HCT116 (cell line): ENCODE results near the gene PLA2G4B. TPM values are rescaled to one million over a fixed set of nuclear protein-coding genes. Genes with fewer than 3 reads are reported as not detected.

Experiments
- ATAC-seq: fragments of 200-7000 bp; cut with Tn5 transposase; 2 replicates; pipeline ENCODE4 v1.9.1; 2020; ENCODE audit warnings: mild to moderate bottlenecking, moderate library complexity
- BruUV-seq: library from RNA; stranded (reverse); fragments of 400-500 nt; replicated peaks from 2 replicates; lab custom pipeline; 2021; lab: Mats Ljungman, UMichigan
- CTCF ChIA-PET: fragments of 300-600 bp; sonication (Branson Sonifier 250); formaldehyde crosslinking; loops from one replicate; lab custom pipeline; 2021; ENCODE audit warnings: antibody characterized with exemption; lab: Charles Lee
- POLR2A ChIA-PET: fragments of 300-600, 350-600 bp; sonication (Branson Sonifier 250); formaldehyde crosslinking; loops from one replicate; lab custom pipeline; 2021; ENCODE audit warnings: antibody characterized with exemption; lab: Charles Lee
- RAD21 ChIA-PET, 2 experiments: fragments of 300-600 bp; sonication (Branson Sonifier 250); formaldehyde crosslinking; loops; one replicate each; lab custom pipeline; 2023; ENCODE audit warnings: low total read pairs in 2 of 2; ENCODE audit not compliant: uncharacterized antibody in 2 of 2, unreplicated experiment in 2 of 2, low non-redundant PET in 1 of 2; lab: Charles Lee
- DNase-seq: peaks from one replicate; pipeline ENCODE4 v3.0.0-alpha.2; 2010; ENCODE audit warnings: low read depth, low spot score
- H2AFZ ChIP-seq: fragments of 200-600 bp; shearing (Covaris generic), sonication (generic); 2 replicates; pipeline ENCODE4 v1.6.1; 2017; ENCODE audit warnings: low read depth, mixed run types, mixed read lengths, antibody characterized with exemption, low read length; ENCODE audit not compliant: poor library complexity, severe bottlenecking
- H3K27ac ChIP-seq: 2 replicates; pipeline ENCODE4 v1.5.1; 2012; ENCODE audit warnings: low read depth, low read length
- H3K27me3 ChIP-seq: fragments of 200-600 bp; sonication (generic); 2 replicates; pipeline ENCODE4 v1.6.1; 2016; ENCODE audit warnings: mixed run types, low read length, mixed read lengths; ENCODE audit not compliant: insufficient read depth
- H3K36me3 ChIP-seq, 2 experiments: fragments of 200-500 bp in 1 of 2; fragments of 200-600 bp in 1 of 2; sonication (Bioruptor generic) in 1 of 2; sonication (generic) in 1 of 2; 2 replicates each; pipeline versions ENCODE4 v1.5.1 to v1.6.1; 2014 to 2016; ENCODE audit warnings: low read length in 2 of 2, inconsistent platforms in 1 of 2, mixed read lengths in 1 of 2, mixed run types in 1 of 2; ENCODE audit not compliant: insufficient read depth in 2 of 2, control insufficient read depth in 1 of 2
- H3K4me1 ChIP-seq, 2 experiments: fragments of 200-600 bp in 1 of 2; sonication (generic) in 1 of 2; 2 replicates each; pipeline versions ENCODE4 v1.5.1 to v1.6.1; 2012 to 2017; ENCODE audit warnings: low read length in 2 of 2, inconsistent platforms in 1 of 2, mild to moderate bottlenecking in 1 of 2, mixed read lengths in 1 of 2, mixed run types in 1 of 2, moderate library complexity in 1 of 2; ENCODE audit not compliant: insufficient read depth in 2 of 2, control insufficient read depth in 1 of 2
- H3K4me2 ChIP-seq: fragments of 200-600 bp; sonication (generic); 2 replicates; pipeline ENCODE4 v1.6.1; 2017; ENCODE audit warnings: mixed run types, low read length, mixed read lengths
- H3K4me3 ChIP-seq, 2 experiments: fragments of 200-600 bp in 1 of 2; sonication (generic) in 1 of 2; replicated peaks in 1 of 2; 2 replicates each; pipeline ENCODE4 v1.5.1; 2011 to 2016; ENCODE audit warnings: low read length in 2 of 2, control low read depth in 1 of 2, low read depth in 1 of 2, mild to moderate bottlenecking in 1 of 2, mixed read lengths in 1 of 2, mixed run types in 1 of 2
- H3K79me2 ChIP-seq: fragments of 200-600 bp; sonication (generic); 2 replicates; pipeline ENCODE4 v1.6.1; 2017; ENCODE audit warnings: mild to moderate bottlenecking, mixed run types, low read length, moderate library complexity, mixed read lengths; ENCODE audit not compliant: insufficient read depth
- H3K9ac ChIP-seq: fragments of 200-600 bp; sonication (generic); 2 replicates; pipeline ENCODE4 v1.6.1; 2016; ENCODE audit warnings: low read length, mixed read lengths
- H3K9me2 ChIP-seq: fragments of 200-600 bp; sonication (generic), shearing (Covaris generic); 2 replicates; pipeline ENCODE4 v1.6.1; 2017; ENCODE audit warnings: mixed run types, mild to moderate bottlenecking, moderate library complexity; ENCODE audit not compliant: insufficient read depth
- H3K9me3 ChIP-seq, 2 experiments: fragments of 200-500 bp in 1 of 2; fragments of 200-600 bp in 1 of 2; sonication (Bioruptor generic) in 1 of 2; sonication (generic) in 1 of 2; 2 replicates each; pipeline ENCODE4 v1.6.1; 2014 to 2017; ENCODE audit warnings: low read length in 2 of 2, mixed read lengths in 2 of 2, inconsistent platforms in 1 of 2, low read depth in 1 of 2, mild to moderate bottlenecking in 1 of 2, mixed run types in 1 of 2, moderate library complexity in 1 of 2; ENCODE audit not compliant: control insufficient read depth in 1 of 2, insufficient read depth in 1 of 2
- H4K20me1 ChIP-seq: fragments of 200-600 bp; sonication (generic), shearing (Covaris generic); 2 replicates; pipeline ENCODE4 v1.6.1; 2017; ENCODE audit warnings: mixed run types, mild to moderate bottlenecking, moderate library complexity; ENCODE audit not compliant: insufficient read depth
- EZH2 ChIP-seq: fragments of 200-600 bp; sonication (generic); IDR thresholded peaks from 2 replicates; pipeline ENCODE4 v1.6.1; 2017; ENCODE audit warnings: antibody characterized with exemption, mixed run types
- EZH2phosphoT487 ChIP-seq: fragments of 200-600 bp; IDR thresholded peaks from 2 replicates; pipeline ENCODE4 v1.6.1; 2018; ENCODE audit warnings: antibody characterized with exemption, borderline replicate concordance
- JUND ChIP-seq: IDR thresholded peaks from 2 replicates; pipeline ENCODE4 v1.6.1; 2012
- POLR2A ChIP-seq: IDR thresholded peaks from 2 replicates; pipeline ENCODE4 v1.7.0; 2011; ENCODE audit warnings: borderline replicate concordance; ENCODE audit not compliant: insufficient read depth, insufficient read length; ENCODE audit errors: extremely low read depth
- POLR2AphosphoS5 ChIP-seq: IDR thresholded peaks from 2 replicates; pipeline ENCODE4 v1.6.1; 2011; ENCODE audit warnings: mild to moderate bottlenecking, low read depth, low read length, moderate library complexity
- SIN3A ChIP-seq: IDR thresholded peaks from 2 replicates; pipeline ENCODE4 v1.6.1; 2012; ENCODE audit warnings: low read depth
- SP1 ChIP-seq: IDR thresholded peaks from 2 replicates; pipeline ENCODE4 v1.6.1; 2012; ENCODE audit warnings: low read depth
- TCF7L2 ChIP-seq: IDR thresholded peaks from 2 replicates; pipeline ENCODE4 v1.7.0; 2011; ENCODE audit warnings: borderline replicate concordance, inconsistent platforms; ENCODE audit not compliant: insufficient read depth, insufficient read length; ENCODE audit errors: extremely low read depth
- YY1 ChIP-seq: IDR thresholded peaks from 2 replicates; pipeline ENCODE4 v1.6.1; 2011; ENCODE audit warnings: low read length, low read depth, moderate library complexity, mild to moderate bottlenecking; ENCODE audit not compliant: insufficient replicate concordance; ENCODE audit errors: extremely low read depth
- ZFX ChIP-seq: fragments of 450-650 bp; IDR thresholded peaks from 2 replicates; pipeline ENCODE4 v1.6.1; 2017
- ZNF274 ChIP-seq: fragments of 200-500 bp; sonication (Bioruptor generic); IDR thresholded peaks from 2 replicates; pipeline ENCODE4 v1.6.1; 2014; ENCODE audit warnings: mild to moderate bottlenecking, low read depth, low read length, inconsistent platforms
- intact Hi-C: fragments of 100-400 bp; cut with micrococcal nuclease; formaldehyde crosslinking; loops from 2 replicates; pipeline ENCODE4 v1.10.0; 2022
- total RNA-seq: library from RNA; stranded (reverse); gene quantifications from one replicate; pipeline ENCODE4 v1.2.1, GENCODE V29; 2021; ENCODE audit not compliant: unreplicated experiment
- TF ChIP-seq, protein P1 (sequence below): IDR thresholded peaks from 2 replicates; pipeline ENCODE4 v1.6.1; 2012
- TF ChIP-seq, protein P2 (sequence below): IDR thresholded peaks from 2 replicates; pipeline ENCODE4 v1.6.1; 2012; ENCODE audit warnings: low read depth
- TF ChIP-seq, protein P3 (sequence below): IDR thresholded peaks from 2 replicates; pipeline ENCODE4 v1.6.1; 2012
- TF ChIP-seq, protein P4 (sequence below), 3 experiments: fragments of 200-600 bp in 1 of 3; sonication (generic) in 1 of 3; IDR thresholded peaks in 2 of 3; conservative IDR thresholded peaks in 1 of 3; 2 replicates each; pipeline ENCODE4 v1.5.1; 2012 to 2017; ENCODE audit warnings: low read depth in 2 of 3, low read length in 2 of 3, antibody characterized with exemption in 1 of 3, borderline replicate concordance in 1 of 3, control low read depth in 1 of 3, mild to moderate bottlenecking in 1 of 3, mixed read lengths in 1 of 3, mixed run types in 1 of 3, moderate library complexity in 1 of 3; ENCODE audit not compliant: insufficient read depth in 1 of 3
- TF ChIP-seq, protein P5 (sequence below): IDR thresholded peaks from 2 replicates; pipeline ENCODE4 v1.6.1; 2011; ENCODE audit warnings: mild to moderate bottlenecking, low read length, moderate library complexity; ENCODE audit not compliant: insufficient replicate concordance; ENCODE audit errors: extremely low read depth

The PLA2G4B gene
- total RNA-seq, 1 experiment from 2014 or later, result 4.7 TPM

DNA sequence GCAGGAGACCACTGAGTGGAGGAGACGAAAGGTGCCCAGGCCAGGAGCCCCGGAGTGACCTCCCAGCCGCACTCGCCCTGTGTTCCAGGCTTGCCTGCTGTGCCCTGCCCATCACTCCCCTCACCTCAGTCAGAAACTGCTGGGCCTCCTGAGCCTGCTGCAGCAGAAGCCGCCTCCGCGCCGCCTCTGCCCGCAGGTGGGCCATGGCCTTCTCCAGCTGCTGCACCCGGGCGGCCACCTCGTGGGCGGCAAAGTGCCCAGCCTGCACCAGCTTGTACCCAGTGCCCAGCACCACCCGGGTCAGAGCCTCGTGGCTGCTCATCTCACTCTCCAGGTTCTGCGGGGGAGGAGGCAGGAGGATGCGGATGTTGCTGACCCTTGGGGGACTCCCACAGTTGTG, 17.6 kb downstream of the PLA2G4B start:
- H3K4me3 ChIP-seq, result no peak overlapping the region
- no peak for TF ChIP-seq POLR2A
- no peak for TF ChIP-seq JUND
- no peak for TF ChIP-seq EZH2phosphoT487
- no peak for TF ChIP-seq ZNF274
- no peak for TF ChIP-seq TCF7L2
- no peak for TF ChIP-seq SIN3A
- TF ChIP-seq, protein P1, sequence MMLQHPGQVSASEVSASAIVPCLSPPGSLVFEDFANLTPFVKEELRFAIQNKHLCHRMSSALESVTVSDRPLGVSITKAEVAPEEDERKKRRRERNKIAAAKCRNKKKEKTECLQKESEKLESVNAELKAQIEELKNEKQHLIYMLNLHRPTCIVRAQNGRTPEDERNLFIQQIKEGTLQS, result no peak
- TF ChIP-seq SP1, result no peak
- TF ChIP-seq ZFX, result no peak
- TF ChIP-seq EZH2, result no peak
- TF ChIP-seq, protein P2, sequence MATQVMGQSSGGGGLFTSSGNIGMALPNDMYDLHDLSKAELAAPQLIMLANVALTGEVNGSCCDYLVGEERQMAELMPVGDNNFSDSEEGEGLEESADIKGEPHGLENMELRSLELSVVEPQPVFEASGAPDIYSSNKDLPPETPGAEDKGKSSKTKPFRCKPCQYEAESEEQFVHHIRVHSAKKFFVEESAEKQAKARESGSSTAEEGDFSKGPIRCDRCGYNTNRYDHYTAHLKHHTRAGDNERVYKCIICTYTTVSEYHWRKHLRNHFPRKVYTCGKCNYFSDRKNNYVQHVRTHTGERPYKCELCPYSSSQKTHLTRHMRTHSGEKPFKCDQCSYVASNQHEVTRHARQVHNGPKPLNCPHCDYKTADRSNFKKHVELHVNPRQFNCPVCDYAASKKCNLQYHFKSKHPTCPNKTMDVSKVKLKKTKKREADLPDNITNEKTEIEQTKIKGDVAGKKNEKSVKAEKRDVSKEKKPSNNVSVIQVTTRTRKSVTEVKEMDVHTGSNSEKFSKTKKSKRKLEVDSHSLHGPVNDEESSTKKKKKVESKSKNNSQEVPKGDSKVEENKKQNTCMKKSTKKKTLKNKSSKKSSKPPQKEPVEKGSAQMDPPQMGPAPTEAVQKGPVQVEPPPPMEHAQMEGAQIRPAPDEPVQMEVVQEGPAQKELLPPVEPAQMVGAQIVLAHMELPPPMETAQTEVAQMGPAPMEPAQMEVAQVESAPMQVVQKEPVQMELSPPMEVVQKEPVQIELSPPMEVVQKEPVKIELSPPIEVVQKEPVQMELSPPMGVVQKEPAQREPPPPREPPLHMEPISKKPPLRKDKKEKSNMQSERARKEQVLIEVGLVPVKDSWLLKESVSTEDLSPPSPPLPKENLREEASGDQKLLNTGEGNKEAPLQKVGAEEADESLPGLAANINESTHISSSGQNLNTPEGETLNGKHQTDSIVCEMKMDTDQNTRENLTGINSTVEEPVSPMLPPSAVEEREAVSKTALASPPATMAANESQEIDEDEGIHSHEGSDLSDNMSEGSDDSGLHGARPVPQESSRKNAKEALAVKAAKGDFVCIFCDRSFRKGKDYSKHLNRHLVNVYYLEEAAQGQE, result no peak
- TF ChIP-seq, protein P3, sequence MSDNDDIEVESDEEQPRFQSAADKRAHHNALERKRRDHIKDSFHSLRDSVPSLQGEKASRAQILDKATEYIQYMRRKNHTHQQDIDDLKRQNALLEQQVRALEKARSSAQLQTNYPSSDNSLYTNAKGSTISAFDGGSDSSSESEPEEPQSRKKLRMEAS, result no peak
- TF ChIP-seq, protein P4, sequence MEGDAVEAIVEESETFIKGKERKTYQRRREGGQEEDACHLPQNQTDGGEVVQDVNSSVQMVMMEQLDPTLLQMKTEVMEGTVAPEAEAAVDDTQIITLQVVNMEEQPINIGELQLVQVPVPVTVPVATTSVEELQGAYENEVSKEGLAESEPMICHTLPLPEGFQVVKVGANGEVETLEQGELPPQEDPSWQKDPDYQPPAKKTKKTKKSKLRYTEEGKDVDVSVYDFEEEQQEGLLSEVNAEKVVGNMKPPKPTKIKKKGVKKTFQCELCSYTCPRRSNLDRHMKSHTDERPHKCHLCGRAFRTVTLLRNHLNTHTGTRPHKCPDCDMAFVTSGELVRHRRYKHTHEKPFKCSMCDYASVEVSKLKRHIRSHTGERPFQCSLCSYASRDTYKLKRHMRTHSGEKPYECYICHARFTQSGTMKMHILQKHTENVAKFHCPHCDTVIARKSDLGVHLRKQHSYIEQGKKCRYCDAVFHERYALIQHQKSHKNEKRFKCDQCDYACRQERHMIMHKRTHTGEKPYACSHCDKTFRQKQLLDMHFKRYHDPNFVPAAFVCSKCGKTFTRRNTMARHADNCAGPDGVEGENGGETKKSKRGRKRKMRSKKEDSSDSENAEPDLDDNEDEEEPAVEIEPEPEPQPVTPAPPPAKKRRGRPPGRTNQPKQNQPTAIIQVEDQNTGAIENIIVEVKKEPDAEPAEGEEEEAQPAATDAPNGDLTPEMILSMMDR (IDR thresholded peaks at IDR 0.05 in 2 of 3, conservative IDR thresholded peaks at IDR 0.05 in 1 of 3; ENCODE audit: borderline replicate concordance in 1 of 3, insufficient read depth in 1 of 3, low read depth in 2 of 3, low read length in 2 of 3), result no peak
- TF ChIP-seq, protein P5, sequence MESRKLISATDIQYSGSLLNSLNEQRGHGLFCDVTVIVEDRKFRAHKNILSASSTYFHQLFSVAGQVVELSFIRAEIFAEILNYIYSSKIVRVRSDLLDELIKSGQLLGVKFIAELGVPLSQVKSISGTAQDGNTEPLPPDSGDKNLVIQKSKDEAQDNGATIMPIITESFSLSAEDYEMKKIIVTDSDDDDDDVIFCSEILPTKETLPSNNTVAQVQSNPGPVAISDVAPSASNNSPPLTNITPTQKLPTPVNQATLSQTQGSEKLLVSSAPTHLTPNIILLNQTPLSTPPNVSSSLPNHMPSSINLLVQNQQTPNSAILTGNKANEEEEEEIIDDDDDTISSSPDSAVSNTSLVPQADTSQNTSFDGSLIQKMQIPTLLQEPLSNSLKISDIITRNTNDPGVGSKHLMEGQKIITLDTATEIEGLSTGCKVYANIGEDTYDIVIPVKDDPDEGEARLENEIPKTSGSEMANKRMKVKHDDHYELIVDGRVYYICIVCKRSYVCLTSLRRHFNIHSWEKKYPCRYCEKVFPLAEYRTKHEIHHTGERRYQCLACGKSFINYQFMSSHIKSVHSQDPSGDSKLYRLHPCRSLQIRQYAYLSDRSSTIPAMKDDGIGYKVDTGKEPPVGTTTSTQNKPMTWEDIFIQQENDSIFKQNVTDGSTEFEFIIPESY, result no peak
- TF ChIP-seq YY1, result no peak
- TF ChIP-seq POLR2AphosphoS5, result no peak
- CTCF ChIA-PET, result no interaction called here

More for the DNA sequence above, 17.6 kb downstream of the PLA2G4B start:
- Histone ChIP-seq H2AFZ (no peak overlapping the region), H3K4me2 (no peak overlapping the region), H3K27ac (no peak overlapping the region), H3K4me1 (no peaks in the 10 kb centered on the region), H4K20me1 (no peaks in the 10 kb centered on the region), H3K79me2 (no peaks in the 10 kb centered on the region), H3K36me3 (no peaks in the 10 kb centered on the region), H3K27me3 (no peaks in the 10 kb centered on the region), H3K9me2 (no peaks in the 10 kb centered on the region), H3K9me3 (no peaks in the 10 kb centered on the region), H3K9ac (no peak overlapping the region)
- DNase-seq, result no peak
- ATAC-seq, result no peak
- BruUV-seq, result no TSS peak
- intact Hi-C loops, result no loop called here
- ChIA-PET RAD21 (no interaction called here), POLR2A (no interaction called here)
